ENCODE measurements around the gene CD3E. TPM values are rescaled to one million over a fixed set of nuclear protein-coding genes. Genes with fewer than 3 reads are reported as not detected.

The CD3E gene
- not detected for total RNA-seq

DNA sequence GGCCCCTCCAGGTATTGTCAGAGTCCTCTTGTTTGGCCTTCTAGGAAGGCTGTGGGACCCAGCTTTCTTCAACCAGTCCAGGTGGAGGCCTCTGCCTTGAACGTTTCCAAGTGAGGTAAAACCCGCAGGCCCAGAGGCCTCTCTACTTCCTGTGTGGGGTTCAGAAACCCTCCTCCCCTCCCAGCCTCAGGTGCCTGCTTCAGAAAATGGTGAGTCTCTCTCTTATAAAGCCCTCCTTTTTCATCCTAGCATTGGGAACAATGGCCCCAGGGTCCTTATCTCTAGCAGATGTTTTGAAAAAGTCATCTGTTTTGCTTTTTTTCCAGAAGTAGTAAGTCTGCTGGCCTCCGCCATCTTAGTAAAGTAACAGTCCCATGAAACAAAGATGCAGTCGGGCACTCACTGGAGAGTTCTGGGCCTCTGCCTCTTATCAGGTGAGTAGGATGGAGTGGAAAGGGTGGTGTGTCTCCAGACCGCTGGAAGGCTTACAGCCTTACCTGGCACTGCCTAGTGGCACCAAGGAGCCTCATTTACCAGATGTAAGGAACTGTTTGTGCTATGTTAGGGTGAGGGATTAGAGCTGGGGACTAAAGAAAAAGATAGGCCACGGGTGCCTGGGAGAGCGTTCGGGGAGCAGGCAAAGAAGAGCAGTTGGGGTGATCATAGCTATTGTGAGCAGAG is at the start of gene CD3E:
Gene CD3E, plus strand, starts transcription at position 163 of the 681 bp plus-strand sequence. Its CDS starts 223 bp downstream, at position 386.
- no peak for DNase-seq

DNA sequence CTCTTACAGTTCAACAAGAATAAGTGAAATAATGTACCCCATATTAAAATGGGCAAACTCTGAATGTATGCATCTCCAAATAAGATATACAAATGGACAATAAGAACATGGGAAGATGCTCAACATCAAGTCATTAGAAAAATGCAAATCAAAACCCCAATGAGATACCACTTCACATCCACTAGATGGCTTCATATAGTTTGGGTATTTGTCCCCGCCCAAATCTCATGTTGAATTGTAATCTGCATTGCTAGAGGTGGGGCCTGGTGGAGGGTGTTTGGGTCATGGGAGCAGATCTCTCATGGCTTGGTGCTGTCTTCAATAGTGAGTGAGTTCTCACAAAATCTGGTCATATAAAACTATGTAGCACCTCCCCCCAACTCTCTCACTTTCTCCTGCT is 46.1 kb upstream of the CD3E start:
- no peak for DNase-seq

DNA sequence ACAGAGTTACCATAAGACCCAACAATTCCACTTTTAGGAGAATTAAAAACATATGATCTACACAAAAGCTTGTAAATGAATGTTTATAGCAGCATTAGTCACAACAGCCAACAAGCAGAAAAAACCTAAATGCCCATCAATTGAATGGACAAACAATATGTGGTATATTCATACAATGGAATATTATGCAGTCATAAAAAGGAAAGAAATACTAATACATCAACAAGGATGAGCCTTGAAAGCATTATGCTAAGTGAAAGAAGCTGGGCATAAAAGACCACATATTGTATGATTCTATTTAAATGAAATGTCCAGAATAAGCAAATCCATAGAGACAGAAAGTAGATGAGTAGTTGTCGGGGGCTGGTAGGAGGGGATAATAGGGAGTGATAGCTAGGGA is 45.4 kb upstream of the CD3E start:
- no peak for DNase-seq

DNA sequence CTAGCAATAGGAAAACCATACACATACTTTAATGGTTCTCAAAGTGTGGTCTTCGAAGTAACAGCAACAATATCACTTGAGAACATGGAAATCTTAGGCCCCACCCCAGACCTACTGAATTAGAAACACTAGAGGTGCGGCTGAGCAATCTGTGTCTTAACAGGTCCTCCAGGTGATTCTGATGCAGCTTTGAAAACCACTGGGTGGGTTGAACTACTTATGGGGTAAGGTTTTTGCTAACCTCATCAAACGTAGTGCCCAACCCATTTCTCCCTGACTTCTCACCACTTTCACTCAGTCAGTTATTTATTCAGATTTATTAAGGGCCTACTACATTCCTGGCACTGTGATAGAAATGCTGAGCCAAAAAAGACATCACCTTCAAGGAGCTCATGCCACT is 44.2 kb upstream of the CD3E start:
- no peak for DNase-seq

- no peak for DNase-seq
Measured at GRCh38 chr11:118263112-118263511, 41.4 kb upstream of the CD3E start.

- DNase-seq: no peak
Measured at GRCh38 chr11:118263695-118264568, 40.6 kb upstream of the CD3E start, which contains the start of gene MPZL2. Gene MPZL2, minus strand, starts transcription at chr11:118264297. Its CDS starts 144 bp downstream, at chr11:118264153.

- DNase-seq: no peak
Measured at GRCh38 chr11:118264569-118265465, 39.7 kb upstream of the CD3E start.

- no peak for DNase-seq
Measured at GRCh38 chr11:118265954-118266353, 38.6 kb upstream of the CD3E start.

- DNase-seq: no peak
Measured at GRCh38 chr11:118267486-118267885, 37.0 kb upstream of the CD3E start.

- DNase-seq: no peak
Measured at GRCh38 chr11:118272001-118272400, 32.5 kb upstream of the CD3E start.

DNA sequence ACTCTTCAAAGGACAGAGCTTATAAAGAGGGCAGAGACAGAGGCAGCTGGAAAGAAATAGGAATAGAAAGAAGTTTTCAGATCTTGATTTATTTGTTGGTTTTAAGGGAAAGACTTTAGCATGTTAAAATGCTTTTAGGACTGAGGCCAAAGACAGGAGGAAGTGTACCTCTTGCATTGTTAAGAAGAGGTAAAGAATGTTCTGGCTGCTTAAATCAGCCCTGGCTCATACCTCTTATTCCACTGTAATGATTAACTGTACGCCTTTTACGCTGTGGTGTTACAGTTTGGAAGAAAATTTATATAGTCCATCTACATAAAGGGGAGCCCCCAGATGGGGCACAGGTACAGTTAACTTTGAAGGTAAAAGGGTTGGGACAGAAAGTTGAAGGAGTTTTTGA is 30.3 kb upstream of the CD3E start:
- DNase-seq: no peak

DNA sequence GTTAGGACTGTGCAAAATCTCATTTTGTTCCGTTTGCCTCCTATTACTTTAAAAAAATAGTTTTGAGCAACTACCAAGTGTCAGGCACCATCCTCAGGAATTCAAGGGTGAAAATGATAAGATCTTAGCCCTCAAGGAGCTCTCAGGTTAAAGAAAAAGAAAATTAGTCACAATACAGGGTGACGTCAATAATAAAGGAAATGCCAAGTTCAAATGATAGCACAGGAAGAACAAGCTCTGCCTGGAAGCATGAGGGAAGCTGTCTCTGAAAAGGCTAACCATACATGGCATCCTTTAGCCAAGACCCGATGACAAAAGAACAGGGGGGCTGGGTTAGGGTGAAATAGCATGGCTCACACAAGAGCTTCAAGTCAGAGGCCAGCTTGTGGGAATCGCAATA is 29.4 kb upstream of the CD3E start:
- DNase-seq: no peak

- no peak for DNase-seq
Measured at GRCh38 chr11:118276422-118276821, 28.1 kb upstream of the CD3E start.

DNA sequence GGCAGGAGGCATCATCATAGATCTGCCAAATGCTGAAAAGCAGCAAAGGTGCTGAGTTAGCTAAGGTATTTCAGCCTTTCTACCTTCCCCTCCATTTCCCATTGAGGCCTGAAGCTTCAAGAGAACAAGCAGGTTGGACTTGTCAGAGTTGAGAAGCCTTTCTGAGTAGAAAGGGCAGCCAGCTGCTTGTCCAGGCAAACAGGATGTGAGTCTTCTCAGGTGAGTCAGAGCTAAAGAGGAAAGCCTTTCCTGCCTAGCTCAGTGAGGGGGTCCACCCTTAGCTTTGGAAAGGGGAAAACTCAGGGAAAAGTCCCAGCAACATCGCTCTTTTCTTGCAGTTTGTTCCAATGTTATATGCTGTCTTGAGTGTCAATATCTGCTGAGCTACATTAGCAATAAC is 27.2 kb upstream of the CD3E start:
- no peak for DNase-seq

DNA sequence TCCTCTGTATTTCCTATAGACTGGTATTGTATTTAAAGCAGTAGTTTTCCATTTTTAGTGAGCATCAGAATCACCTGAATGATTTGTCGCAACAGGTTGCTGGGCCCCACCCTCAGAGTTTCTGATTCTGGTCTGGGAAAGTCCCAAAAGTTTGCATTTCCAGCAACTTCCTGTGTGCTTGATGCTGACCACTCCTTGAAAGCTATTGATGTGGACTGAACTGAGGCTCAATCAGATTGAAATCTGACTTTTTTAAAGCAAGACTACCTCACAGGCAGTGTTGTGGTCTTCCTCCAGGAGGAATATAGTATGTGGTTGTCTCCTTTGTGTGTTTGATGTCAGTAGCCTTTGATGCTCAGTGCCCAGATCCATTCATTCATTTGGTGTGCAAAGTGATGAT is 23.2 kb upstream of the CD3E start:
- no peak for DNase-seq

DNA sequence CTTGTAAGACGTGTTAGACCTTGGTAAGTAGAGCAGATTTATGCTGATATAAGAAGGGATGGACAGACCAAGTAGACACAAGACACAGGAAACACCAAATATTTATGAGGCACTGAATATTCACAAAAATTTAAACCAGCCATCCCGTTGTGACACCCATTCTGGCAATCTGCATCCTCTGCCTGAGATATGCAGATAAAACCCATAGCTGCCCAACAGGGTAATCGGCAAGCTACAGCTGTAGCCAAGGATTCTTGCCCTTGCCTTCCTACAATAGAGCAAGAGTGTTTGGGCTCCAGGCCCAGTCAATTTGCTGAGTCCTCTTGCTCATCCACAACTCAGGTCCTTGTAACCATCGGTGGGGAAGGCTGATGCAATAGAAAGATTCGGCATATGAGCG is 21.9 kb upstream of the CD3E start:
- no peak for DNase-seq

DNA sequence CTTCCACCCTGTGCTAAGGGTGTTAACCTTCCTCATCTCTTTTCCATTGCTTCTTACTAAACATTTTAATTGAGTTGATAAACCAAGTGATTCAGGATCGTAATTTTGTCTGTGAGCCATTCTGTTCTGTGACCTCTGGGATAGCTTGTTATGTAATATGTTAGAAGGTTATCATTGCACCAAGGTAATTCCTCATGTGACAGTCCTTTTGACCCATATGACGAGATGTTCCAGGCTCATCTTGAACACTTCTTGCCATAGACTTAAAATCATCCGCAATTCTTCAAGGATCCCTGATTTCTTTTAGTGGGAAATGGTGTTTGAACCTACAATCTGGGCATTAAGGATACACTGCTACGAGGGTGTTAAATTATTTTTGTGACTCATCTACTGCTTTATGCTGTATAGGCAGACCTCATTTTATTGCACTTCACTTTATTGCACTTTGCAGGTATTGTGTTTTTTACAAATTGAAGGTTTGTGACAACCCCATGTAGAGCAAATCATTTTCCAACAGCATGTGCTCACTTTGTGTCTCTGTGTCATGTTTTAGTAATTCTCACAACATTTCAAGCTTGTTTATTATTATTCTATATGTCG is 21.4 kb upstream of the CD3E start:
- DNase-seq: no peak

GRCh38 chr11:118283756-118284350 is 20.7 kb upstream of the CD3E start:
- DNase-seq: no peak

GRCh38 chr11:118286545-118286944 is 18.0 kb upstream of the CD3E start:
- DNase-seq: no peak

GRCh38 chr11:118287006-118287405 is 17.5 kb upstream of the CD3E start:
- no peak for DNase-seq

- DNase-seq: no peak
Measured at GRCh38 chr11:118289401-118289800, 15.1 kb upstream of the CD3E start.

- no peak for DNase-seq
Measured at GRCh38 chr11:118290923-118291322, 13.6 kb upstream of the CD3E start.
